Trophoblast cell (in vitro differentiated cells and primary cell): ENCODE measurements around the gene NXPE3.
A peak's percentile ranks its signal among the peaks of the same experiment; 100 is the strongest.

Experiments
- DNase-seq, 2 donors: peaks; one replicate each; pipeline ENCODE4 v3.0.0-alpha.2; 2016
- H2AFZ ChIP-seq: 2 replicates; pipeline ENCODE4 v1.6.1; 2013; ENCODE audit warnings: low read length, moderate library complexity, mild to moderate bottlenecking; ENCODE audit not compliant: insufficient read depth, poor library complexity
- H2AK5ac ChIP-seq: 2 replicates; pipeline ENCODE4 v1.6.1; 2013; ENCODE audit warnings: mild to moderate bottlenecking, low read length
- H2BK120ac ChIP-seq: 2 replicates; pipeline ENCODE4 v1.6.1; 2013; ENCODE audit warnings: low read length, mild to moderate bottlenecking, moderate library complexity; ENCODE audit not compliant: insufficient read depth, poor library complexity
- H2BK12ac ChIP-seq: 2 replicates; pipeline ENCODE4 v1.6.1; 2013; ENCODE audit warnings: mild to moderate bottlenecking, low read length, moderate library complexity
- H2BK5ac ChIP-seq: 2 replicates; pipeline ENCODE4 v1.6.1; 2013; ENCODE audit warnings: low read length, low read depth, moderate library complexity, mild to moderate bottlenecking; ENCODE audit not compliant: poor library complexity
- H3K14ac ChIP-seq: 2 replicates; pipeline ENCODE4 v1.6.1; 2013; ENCODE audit warnings: mild to moderate bottlenecking, low read length
- H3K18ac ChIP-seq: 2 replicates; pipeline ENCODE4 v1.6.1; 2013; ENCODE audit warnings: mild to moderate bottlenecking, low read length
- H3K23ac ChIP-seq: 2 replicates; pipeline ENCODE4 v1.6.1; 2013; ENCODE audit warnings: low read length
- H3K27ac ChIP-seq: 2 replicates; pipeline ENCODE4 v1.5.1; 2013; ENCODE audit warnings: low read depth, mild to moderate bottlenecking, inconsistent platforms, low read length, moderate library complexity
- H3K27me3 ChIP-seq: 2 replicates; pipeline ENCODE4 v1.6.1; 2013; ENCODE audit warnings: inconsistent platforms, mild to moderate bottlenecking, low read length, moderate library complexity; ENCODE audit not compliant: insufficient read depth
- H3K36me3 ChIP-seq, 2 experiments: 1 replicate in 1 of 2; 2 replicates in 1 of 2; pipeline ENCODE4 v1.6.1; 2013; ENCODE audit warnings: low read length in 2 of 2, mild to moderate bottlenecking in 2 of 2, moderate library complexity in 1 of 2; ENCODE audit not compliant: insufficient read depth in 2 of 2, control insufficient read depth in 1 of 2
- H3K4ac ChIP-seq: 2 replicates; pipeline ENCODE4 v1.6.1; 2013; ENCODE audit warnings: low read depth, mild to moderate bottlenecking, low read length, moderate library complexity
- H3K4me1 ChIP-seq, 2 experiments: 1 replicate in 1 of 2; 2 replicates in 1 of 2; pipeline ENCODE4 v1.6.1; 2013; ENCODE audit warnings: low read length in 2 of 2, mild to moderate bottlenecking in 2 of 2, moderate library complexity in 1 of 2; ENCODE audit not compliant: insufficient read depth in 2 of 2, control insufficient read depth in 1 of 2
- H3K4me2 ChIP-seq: 2 replicates; pipeline ENCODE4 v1.6.1; 2013; ENCODE audit warnings: inconsistent platforms, mild to moderate bottlenecking, low read length, moderate library complexity
- H3K4me3 ChIP-seq: 2 replicates; pipeline ENCODE4 v1.5.1; 2013; ENCODE audit warnings: mild to moderate bottlenecking, low read depth, low read length, inconsistent platforms
- H3K79me1 ChIP-seq: one replicate; pipeline ENCODE4 v1.6.1; 2013; ENCODE audit warnings: low read length
- H3K79me2 ChIP-seq: 2 replicates; pipeline ENCODE4 v1.6.1; 2013; ENCODE audit warnings: low read length, mild to moderate bottlenecking; ENCODE audit not compliant: control insufficient read depth, insufficient read depth, poor library complexity
- H3K9ac ChIP-seq: 2 replicates; pipeline ENCODE4 v1.6.1; 2013; ENCODE audit warnings: mild to moderate bottlenecking, low read length
- H3K9me3 ChIP-seq: 2 replicates; pipeline ENCODE4 v1.6.1; 2013; ENCODE audit warnings: low read depth, mild to moderate bottlenecking, control low read depth, inconsistent platforms, low read length; ENCODE audit not compliant: insufficient read depth
- H4K12ac ChIP-seq: 2 replicates; pipeline ENCODE4 v1.6.1; 2013; ENCODE audit warnings: low read depth, mild to moderate bottlenecking, low read length, moderate library complexity
- H4K8ac ChIP-seq: 2 replicates; pipeline ENCODE4 v1.6.1; 2013; ENCODE audit warnings: low read depth, mild to moderate bottlenecking, low read length, moderate library complexity
- H4K91ac ChIP-seq: one replicate; pipeline ENCODE4 v1.6.1; 2013; ENCODE audit warnings: low read depth, mild to moderate bottlenecking, low read length, moderate library complexity
- WGBS: extraction: QIAGEN DNeasy Blood & Tissue Kit; methylation state at CpG from one replicate; pipeline ENCODE4 v1.1.7; 2013; ENCODE audit warnings: missing lambda C conversion rate; ENCODE audit not compliant: insufficient read length, insufficient coverage; ENCODE audit errors: extremely low coverage; 5-methylcytosine and 5-hydroxymethylcytosine counted together

Gene NXPE3

DNA sequence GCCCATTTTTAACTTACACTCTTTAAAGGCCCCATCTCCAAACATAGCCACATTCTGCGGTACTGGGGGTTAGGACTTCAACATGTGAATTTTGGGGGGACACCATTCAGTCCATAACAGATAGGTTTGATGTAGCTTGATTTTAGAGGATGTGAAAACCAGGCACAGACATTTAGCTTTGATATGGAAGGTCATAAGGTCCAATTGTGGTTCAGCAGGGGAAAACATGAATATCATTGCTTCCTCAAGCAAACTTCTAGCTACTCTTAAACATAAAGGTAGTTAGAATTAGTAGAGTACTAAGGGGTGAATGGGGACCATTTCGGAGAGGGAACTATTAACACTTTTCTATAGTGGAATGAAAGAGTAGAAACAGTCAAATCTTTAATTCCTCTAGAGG, 56.7 kb downstream of the NXPE3 start:
- no peaks in the 10 kb centered on the region for H3K79me2 ChIP-seq
- H3K79me1 ChIP-seq, result no peaks in the 10 kb centered on the region
- no peak overlapping the region for H2BK120ac ChIP-seq
- no peak overlapping the region for H2BK12ac ChIP-seq
- no peak overlapping the region for H4K91ac ChIP-seq
- no CpG with 5 or more reads among the region's 2 CpGs for WGBS
- no peak overlapping the region for H3K27ac ChIP-seq
- H3K27me3 ChIP-seq, result no peaks in the 10 kb centered on the region
- no peak overlapping the region for H3K4me3 ChIP-seq
- no peak overlapping the region for H3K4ac ChIP-seq
- no peak overlapping the region for H4K12ac ChIP-seq
- no peak for DNase-seq
- no peak overlapping the region for H3K23ac ChIP-seq
- H3K36me3 ChIP-seq, result no peaks in the 10 kb centered on the region
- no peak overlapping the region for H3K18ac ChIP-seq
- H3K4me2 ChIP-seq, result no peak overlapping the region
- H4K8ac ChIP-seq, result no peak overlapping the region
- H3K9ac ChIP-seq, result no peak overlapping the region
- no peak overlapping the region for H2AK5ac ChIP-seq
- H3K14ac ChIP-seq, result no peak overlapping the region
- H2BK5ac ChIP-seq, result no peak overlapping the region
- no peaks in the 10 kb centered on the region for H3K9me3 ChIP-seq
- no peak overlapping the region for H2AFZ ChIP-seq
- H3K4me1 ChIP-seq, result no peaks in the 10 kb centered on the region

DNA sequence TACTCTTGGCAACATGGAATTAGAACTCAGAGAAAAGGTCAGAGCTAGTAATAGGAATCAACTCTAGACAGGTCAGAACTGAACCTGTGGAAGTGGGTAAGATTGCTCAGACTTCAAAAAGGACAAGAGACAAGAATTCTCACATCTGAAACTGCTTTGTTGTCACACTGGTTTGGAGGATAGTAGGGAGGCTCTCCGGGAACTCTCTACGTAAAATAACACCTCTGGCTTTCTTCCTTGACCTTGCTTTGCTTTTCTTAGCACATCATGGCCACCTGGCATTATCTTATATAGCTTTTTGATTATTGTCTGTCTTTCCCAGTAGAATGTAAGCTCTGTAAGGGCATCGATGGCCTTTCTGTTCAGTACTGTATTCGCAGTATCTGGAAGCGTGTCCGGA, 57.1 kb downstream of the NXPE3 start:
- H3K4me2 ChIP-seq, result no peak overlapping the region
- H3K9ac ChIP-seq, result no peak overlapping the region
- H3K14ac ChIP-seq, result no peak overlapping the region
- no peaks in the 10 kb centered on the region for H3K9me3 ChIP-seq
- H4K12ac ChIP-seq, result no peak overlapping the region
- no peak overlapping the region for H3K23ac ChIP-seq
- WGBS, result no CpG with 5 or more reads among the region's 6 CpGs
- no peak overlapping the region for H2BK5ac ChIP-seq
- no peak overlapping the region for H2BK12ac ChIP-seq
- no peaks in the 10 kb centered on the region for H3K79me1 ChIP-seq
- no peak overlapping the region for H4K91ac ChIP-seq
- H3K4me1 ChIP-seq, result no peaks in the 10 kb centered on the region
- no peaks in the 10 kb centered on the region for H3K36me3 ChIP-seq
- no peak overlapping the region for H4K8ac ChIP-seq
- H3K79me2 ChIP-seq, result no peaks in the 10 kb centered on the region
- H3K27me3 ChIP-seq, result no peaks in the 10 kb centered on the region
- H2BK120ac ChIP-seq, result no peak overlapping the region
- DNase-seq, result no peak
- no peak overlapping the region for H3K4me3 ChIP-seq
- no peak overlapping the region for H3K4ac ChIP-seq
- H2AK5ac ChIP-seq, result no peak overlapping the region
- no peak overlapping the region for H3K27ac ChIP-seq
- H3K18ac ChIP-seq, result no peak overlapping the region
- no peak overlapping the region for H2AFZ ChIP-seq

DNA sequence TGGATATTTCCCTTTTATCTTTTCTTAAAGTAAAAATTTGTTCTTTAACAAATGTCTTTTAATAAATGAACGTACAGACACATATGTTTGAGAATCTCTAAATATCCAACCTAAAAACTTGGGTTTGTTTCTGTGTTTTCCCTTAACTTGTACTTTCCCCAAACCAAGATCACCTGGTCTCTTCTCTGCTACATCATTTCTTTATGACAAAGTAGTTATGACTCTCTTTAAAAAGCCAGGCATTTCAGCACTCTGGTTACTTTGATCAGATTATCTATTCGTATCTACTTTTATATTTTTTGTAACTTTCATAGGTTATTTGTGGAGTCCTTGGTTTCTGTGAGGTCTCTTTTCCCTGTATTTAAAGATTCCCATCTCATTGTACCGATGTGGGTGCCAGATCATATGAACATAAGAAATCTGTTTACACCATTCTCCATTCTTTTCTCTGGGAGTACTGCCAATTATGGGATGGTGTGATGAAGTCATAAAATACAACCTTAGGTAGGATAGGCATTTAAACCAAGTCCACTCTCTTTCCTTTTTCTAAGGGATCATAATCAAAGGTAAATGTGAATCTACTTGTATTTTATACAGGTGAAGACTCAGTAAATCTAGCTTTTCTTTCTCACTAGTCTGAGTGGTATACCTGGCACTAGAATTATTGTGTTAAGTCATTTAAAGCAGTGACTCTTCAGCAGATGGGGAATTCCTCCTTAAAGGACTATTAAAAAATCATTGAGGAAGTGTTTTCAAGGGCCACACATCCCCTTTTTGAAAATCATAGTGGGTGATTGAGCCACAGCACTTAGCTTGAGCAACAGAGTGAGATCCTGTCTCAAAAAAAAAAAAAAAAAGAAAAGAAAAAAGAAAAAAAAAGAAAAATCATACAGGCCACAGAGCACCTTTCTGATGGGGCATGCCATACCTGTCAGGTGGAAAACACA, 57.9 kb downstream of the NXPE3 start:
- Histone ChIP-seq H2BK12ac (no peak overlapping the region), H3K9me3 (no peaks in the 10 kb centered on the region), H2AFZ (no peak overlapping the region), H3K18ac (no peak overlapping the region), H2BK120ac (no peak overlapping the region), H3K4me3 (no peak overlapping the region), H3K9ac (no peak overlapping the region), H3K4me2 (no peak overlapping the region), H4K12ac (no peak overlapping the region), H3K27ac (no peak overlapping the region), H2AK5ac (no peak overlapping the region), H3K23ac (no peak overlapping the region), H3K4me1 (no peaks in the 10 kb centered on the region), H4K91ac (no peak overlapping the region), H3K14ac (no peak overlapping the region), H2BK5ac (no peak overlapping the region), H3K27me3 (no peaks in the 10 kb centered on the region), H3K4ac (no peak overlapping the region), H3K36me3 (no peaks in the 10 kb centered on the region), H3K79me1 (peaks cover under 1% of the 10 kb centered on the region), H3K79me2 (no peaks in the 10 kb centered on the region), H4K8ac (no peak overlapping the region)
- DNase-seq, result peak in 1 of 2 donors; percentile 8
- WGBS, result no CpG with 5 or more reads among the region's 3 CpGs

DNA sequence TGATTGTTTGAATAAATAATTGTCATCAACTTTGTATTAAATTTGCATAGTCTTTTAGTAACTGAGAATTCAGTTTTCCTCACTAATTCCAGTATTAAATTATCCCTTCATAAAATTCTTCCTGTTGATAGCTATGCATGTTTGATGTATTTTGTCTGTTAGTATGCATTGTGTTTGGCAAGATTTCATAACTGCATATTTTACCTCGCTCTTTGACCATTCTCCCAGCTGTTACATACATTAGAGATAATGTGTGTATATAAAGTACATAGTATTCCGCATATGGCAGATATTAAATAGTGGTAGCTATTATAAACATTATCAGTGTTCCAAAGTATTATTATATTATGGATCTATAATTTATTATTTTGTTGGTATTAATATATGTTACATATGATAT, 59.7 kb downstream of the NXPE3 start:
- H4K8ac ChIP-seq, result no peak overlapping the region
- peaks cover 3 to 4% of the 10 kb centered on the region in 2 experiments for H3K4me1 ChIP-seq
- H3K4me3 ChIP-seq, result no peak overlapping the region
- no peaks in the 10 kb centered on the region for H3K27me3 ChIP-seq
- no CpG with 5 or more reads among the region's 2 CpGs for WGBS
- no peak overlapping the region for H2BK12ac ChIP-seq
- DNase-seq, result peak in 1 of 2 donors; percentile 46
- no peak overlapping the region for H2AFZ ChIP-seq
- no peak overlapping the region for H4K12ac ChIP-seq
- H3K36me3 ChIP-seq, result no peaks in the 10 kb centered on the region
- no peak overlapping the region for H3K14ac ChIP-seq
- no peak overlapping the region for H3K18ac ChIP-seq
- no peak overlapping the region for H2AK5ac ChIP-seq
- no peaks in the 10 kb centered on the region for H3K79me2 ChIP-seq
- no peak overlapping the region for H3K27ac ChIP-seq
- no peak overlapping the region for H3K23ac ChIP-seq
- no peak overlapping the region for H2BK120ac ChIP-seq
- H3K4me2 ChIP-seq, result no peak overlapping the region
- no peaks in the 10 kb centered on the region for H3K9me3 ChIP-seq
- no peak overlapping the region for H3K4ac ChIP-seq
- H2BK5ac ChIP-seq, result no peak overlapping the region
- H3K79me1 ChIP-seq, result peaks cover 6% of the 10 kb centered on the region
- no peak overlapping the region for H4K91ac ChIP-seq
- no peak overlapping the region for H3K9ac ChIP-seq
